GM18909 (cell line): ENCODE data around the gene NUMBL.
"Not testable (repeated sequence)": the region's sequence is repeated elsewhere in the genome, so short reads cannot be mapped to it uniquely, and the experiment has no call there.

ENCODE experiments used
- ATAC-seq: cut with Tn5 transposase; IDR thresholded peaks from one replicate; pipeline ENCODE4 v1.9.1; 2021; ENCODE audit warnings: mild to moderate bottlenecking; ENCODE audit not compliant: unreplicated experiment, poor library complexity

NUMBL gene

DNA sequence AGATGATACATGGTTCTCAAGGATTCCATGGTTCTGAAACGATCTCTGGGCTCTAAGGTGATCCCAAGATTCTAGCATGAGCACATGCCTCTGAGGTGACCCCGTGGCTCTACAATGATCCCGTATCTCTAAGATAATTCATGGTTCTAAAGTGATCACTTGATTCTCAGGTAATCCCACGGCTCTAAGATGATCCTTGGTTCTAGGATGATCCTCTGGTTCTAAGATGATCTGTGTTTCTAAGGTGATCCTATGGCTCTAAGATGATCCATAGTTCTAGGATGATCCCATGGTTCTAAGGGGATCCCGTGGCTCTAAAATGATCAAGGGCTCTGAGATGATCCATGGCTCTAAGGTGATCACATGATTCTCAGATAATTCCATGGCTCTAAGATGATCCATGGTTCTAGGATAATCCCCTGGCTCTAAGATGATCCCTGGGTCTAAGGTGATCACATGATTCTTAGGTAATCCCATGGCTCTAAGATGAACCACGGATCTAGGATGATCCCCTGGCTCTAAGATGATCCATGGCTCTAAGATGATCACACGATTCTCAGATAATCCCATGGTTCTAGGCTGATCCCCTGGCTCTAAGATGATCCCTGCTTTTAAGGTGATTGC is 21.3 kb downstream of the NUMBL start:
- ATAC-seq: no peak

DNA sequence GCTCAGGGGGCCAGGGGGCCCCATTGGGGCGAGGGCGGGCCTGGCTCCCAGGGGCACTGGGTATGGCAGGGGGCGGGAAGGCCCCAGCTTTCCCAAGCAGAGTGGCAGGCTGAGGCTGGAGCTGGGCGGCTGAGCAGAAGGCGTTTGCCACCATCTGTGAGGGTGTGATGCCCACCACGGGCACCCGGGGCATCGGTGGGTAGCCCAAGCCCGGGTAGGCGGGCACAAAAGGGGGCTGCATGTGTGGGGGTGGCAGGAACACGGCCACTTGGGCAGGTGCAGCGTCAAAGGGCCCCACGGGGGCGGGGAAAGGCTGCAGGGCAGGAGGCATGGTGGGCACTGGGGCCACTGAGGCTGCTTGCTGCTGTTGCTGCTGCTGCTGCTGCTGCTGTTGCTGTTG is 22.8 kb downstream of the NUMBL start:
- no peak for ATAC-seq

DNA sequence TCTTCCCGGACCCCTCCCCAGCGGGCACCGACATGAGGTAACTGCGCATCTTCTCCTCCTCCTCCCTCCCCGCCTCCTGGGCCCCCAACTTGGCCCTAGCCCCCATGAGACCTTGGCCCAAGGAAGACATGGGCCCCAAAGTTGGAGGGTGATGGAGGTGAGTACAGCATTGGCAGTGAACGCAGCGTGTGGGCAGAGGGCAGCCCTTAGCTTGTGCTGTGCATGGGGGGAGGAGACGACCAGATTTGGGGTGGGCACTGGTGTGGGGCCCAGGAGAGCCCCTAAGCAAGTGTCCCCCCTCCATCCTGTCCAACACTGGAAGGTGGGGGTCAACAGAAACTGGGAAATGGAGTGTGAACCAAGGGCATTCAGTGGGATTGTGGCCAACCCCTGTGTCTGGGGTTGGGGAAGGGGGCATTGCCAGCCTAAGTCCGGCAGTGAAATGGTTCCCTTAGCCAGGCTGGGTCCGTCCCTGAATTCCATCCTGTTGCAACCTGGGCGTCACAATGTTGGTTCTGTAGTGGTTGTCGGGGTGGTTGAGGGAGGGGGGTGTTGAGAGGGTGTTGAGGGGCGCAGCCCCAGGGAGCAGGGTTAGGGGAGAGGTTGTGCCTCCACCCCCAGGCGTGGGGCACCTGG is 23.5 kb downstream of the NUMBL start:
- no peak for ATAC-seq

DNA sequence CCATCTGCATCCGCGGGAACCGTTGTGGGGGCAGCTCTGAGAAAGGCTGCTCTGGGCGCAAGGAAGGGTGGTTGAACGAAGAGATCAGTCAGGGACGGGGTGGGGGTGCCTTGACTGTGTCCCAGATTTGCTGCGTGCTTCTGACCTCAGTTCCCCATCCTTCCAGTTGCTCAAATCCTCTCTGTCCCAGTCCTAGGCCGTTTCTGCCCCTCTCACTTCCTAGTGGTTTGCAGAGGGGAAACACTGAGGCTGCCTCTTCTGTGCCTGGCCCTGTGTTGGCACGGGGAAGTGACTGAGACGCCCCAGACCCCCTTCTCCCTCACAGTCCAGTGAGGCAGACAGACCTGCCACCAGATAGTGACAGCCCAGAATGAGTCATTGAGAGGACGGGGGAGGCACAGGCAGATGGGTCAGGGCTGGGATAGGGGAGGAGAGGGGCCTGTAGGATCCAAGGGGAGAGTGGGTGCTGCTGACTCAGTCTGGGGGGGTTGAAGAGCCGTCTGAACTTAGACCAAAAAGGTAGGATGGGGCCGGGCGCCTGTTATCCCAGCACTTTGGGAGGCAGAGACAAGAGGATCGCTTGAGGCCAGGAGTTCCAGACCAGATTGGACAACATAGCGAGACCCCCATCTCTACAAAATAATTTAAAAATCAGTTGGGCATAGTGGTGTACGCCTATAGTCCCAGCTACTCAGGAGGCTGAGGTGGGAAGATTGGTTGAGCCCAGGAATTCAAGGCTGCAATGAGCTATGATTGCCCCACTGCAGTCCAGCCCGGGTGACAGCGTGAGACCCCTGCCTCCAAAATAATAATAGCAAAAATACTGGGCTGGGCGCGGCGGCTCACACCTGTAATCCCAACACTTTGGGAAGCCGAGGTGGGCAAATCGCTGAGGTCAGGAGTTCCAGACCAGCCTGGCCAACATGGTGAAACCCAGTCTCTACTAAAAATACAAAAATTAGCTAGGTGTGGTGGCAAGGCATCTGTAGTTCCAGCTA is 26.5 kb downstream of the NUMBL start:
- no peak for ATAC-seq

DNA sequence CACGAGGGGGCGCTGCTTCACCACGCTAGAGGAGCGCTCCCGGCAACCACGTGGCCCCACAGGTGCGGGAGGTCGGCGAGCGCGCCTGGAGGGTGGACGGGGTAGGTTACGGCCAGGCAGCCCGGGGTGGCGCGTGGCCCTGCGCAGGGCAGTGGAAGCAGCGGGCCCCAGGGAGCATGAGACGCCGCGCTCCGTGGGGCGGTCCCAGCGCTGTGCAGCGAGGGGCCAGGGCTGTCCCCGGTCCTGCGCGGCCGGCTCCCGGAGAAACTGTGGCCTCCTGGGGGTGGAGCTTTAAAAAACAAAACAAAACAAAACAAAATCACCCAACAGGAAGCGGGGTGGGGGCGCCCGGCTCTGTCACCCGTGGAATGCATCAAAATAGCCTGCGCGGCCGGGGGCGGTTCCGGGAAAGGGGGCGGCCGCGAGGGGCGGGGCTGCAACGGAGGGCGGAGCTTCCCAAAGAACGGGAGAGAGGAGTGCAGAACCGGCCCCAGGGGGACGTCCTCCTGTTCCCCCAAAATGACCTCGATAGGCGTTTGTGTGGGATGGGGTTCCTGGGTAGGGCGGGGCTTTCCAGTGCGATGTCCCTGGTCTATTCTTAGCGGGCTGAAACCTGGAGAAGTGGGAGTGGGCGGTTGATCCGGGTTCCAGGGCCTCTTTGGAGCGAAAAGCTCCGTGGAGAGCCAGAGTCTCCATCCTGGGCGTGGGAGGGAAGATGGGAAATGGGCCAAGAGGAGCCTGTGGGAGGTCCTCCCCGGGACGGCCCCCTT is 27.3 kb downstream of the NUMBL start:
- peak; percentile 85 for ATAC-seq

DNA sequence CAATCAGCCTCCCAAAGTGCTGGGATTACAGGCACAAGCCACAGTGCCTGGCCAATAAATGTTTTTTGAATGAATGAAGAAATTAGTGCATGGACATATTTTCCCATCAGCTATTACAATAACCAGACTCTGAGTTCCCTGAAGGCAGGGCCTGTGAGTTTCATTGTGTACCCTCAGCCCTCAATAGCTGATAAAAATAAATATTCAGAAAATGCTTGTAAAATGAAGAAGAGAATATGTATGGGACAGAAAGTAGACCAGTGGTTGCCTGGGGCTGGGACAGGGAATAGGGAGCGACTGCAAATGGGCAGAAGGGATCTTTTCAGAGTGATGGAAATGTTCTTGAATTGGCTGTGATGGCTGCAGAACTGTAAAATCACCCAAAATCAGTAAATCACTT is 28.8 kb downstream of the NUMBL start:
- no peak for ATAC-seq

DNA sequence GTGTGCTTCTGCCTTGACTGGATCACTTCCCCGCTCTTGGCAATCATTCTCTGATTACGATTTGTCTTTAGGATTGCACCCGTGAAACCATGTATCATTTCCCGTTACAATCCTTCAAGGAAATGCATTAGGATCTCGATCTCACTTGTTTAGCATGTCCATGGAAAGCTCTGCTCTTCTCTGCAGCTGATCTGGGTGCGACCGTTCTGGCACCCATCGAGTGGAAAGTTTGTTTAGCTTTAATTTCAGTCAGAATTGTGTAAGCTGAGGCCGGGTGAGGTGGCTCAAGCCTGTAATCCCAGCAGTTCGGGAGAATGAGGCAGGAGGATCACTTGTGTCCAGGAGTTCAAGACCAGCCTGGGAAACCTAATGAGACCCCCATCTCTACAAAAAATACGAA is 30.9 kb downstream of the NUMBL start:
- ATAC-seq: no peak

DNA sequence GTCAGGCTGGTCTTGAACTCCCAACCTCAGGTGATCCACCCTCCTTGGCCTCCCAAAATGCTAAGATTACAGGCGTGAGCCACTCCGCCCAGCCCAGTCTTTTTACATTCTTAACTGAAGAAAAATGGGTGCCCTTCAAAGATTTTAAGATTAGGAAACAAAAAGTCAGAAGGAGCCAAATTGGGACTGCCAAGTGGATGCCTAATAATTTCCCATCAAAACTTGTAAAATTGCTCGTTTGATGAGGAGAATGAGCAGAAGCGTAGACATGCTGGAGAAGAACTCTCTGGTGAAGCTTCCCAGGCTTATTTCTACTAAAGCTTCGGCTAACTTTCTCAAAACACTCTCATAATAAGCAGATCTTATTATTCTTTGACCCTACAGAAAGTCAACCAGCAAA is 31.3 kb downstream of the NUMBL start:
- ATAC-seq: no peak

DNA sequence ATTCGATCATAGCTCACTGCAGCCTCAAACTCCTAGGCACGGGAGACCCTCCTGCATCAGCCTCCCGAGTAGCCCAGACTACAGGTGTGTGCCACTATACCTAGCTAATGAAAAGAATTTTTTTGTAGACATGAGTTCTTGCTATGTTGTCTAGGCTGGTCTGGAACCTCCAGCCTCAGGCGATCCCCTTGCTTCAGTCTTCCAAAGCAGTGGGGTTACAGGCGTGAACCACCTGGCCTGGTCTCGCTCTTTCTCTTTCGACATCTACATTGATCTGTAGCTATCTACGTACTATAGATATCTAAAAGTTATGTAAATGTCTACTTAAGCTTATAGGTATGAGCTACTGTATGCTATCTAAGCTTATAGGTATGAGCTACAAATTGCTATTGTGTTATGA is 32.4 kb downstream of the NUMBL start:
- ATAC-seq: no peak

DNA sequence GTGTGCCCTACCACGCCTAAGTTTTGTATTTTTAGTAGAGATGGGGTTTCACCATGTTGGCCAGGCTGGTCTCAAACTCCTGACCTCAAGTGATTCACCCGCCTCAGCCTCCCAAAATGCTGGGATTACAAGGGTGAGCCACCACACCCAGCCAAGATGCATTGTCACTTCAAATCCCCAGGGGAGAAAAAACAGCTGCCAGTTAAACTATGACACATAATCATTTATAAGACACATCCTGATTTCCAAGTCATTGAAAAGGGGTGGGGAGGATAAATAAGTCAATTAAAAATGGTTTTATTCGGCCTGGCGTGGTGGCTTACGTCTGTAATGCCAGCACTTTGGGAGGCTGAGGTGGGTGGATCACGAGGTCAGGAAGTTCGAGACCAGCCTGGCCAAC is 34.8 kb downstream of the NUMBL start:
- ATAC-seq: not testable (repeated sequence)

DNA sequence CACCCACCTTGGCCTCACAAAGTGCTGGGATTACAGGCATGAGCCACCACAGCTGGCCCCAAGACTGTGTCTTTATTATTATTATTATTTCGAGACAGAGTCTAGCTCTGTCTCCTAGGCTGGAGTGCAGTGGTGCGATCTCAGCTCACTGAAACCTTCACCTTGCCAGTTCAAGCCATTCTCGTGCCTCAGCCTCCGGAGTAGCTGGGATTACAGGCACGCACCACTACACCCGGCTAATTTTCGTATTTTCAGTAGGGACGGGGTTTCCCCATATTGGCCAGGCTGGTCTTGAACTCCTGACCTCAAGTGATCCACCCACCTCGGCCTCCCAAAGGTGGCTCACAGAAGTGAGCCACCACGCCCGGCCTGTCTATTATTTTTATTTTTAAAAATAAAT is 38.1 kb downstream of the NUMBL start:
- ATAC-seq: not testable (repeated sequence)

DNA sequence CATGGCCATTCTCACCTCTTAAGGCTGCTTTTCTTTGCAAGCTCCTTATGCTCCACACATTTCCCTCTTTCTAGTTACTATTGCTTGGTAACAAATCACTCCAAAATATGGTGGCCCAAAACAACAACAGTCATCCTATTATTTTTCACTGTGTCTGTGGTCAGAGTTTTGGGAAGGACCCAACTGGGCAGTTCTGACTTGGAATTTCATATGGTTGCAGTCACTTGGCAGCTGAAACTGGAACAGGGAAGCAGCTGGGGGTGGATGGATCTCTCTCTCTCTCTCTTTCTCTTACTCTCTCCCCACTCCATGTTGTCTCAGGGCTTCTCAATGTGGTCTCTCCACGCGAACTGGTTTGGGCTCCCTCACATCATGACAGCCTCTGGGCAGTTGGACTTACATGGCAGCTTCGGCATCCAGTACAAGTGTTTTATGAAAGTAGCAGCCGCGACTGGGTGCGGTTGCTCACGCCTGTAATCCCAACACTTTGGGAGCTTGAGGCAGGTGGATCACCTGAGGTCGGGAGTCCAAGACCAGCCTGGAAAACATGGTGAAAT is 39.6 kb downstream of the NUMBL start:
- ATAC-seq: no peak

DNA sequence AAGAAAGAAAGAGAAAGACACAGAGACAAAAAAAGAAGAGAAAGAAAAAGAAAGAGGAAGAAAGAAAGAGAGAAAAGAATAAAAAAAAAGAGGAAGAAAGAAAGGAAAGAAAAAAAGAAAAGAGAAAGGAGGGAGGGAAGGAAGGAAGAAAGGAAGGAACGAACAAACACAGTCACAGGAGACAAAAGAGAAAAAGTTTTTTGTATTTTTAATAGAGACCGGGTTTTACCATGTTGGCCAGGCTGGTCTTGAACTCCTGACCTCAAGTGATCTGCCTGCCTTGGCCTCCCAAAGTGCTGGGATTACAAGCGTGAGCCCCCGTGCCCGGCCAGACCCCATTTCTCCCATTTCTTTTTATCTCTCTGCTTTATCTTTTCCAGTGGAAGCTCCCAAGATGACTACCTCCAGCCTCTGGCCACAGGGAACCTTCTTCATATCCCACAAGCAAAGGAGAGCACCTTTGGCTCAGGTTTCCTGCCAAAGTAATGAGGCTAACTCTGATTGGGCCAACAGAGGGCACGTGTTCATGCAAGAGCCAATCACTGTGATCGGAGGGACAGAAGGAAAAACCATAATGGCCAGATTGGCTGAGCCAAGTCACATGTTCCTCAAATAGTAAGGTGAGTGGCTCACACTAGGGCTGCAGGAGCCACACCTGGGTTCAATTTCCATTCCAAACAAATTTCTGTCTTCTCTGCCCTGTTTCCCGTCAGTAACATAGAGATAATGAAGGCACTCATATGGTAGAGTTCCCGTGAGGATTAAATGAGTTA is 40.4 kb downstream of the NUMBL start:
- ATAC-seq: not testable (repeated sequence)

DNA sequence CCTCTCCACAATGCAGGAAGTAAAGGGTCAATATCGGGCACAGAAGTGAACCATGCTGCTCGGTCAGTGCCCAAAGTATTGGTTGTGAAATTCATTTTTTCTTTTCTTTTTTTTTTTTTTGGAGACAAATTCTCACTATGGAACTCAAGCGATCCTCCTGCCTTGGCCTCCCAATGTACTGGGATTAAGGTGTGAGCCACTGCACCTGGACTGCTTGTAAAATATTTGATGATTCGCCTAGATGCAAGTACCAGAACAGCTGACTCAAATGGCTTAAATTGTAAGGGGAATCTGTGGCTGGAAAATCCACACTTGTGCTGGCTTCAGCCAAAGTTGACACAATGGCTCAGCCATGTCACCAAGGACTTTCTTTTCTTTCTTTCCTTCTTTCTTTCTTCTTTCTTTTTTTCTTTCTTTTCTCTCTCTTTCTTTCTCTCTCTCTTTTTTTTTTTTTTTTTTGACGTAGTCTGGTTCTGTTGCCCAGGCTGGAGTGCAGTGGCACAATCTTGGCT is 43.7 kb downstream of the NUMBL start:
- no peak for ATAC-seq

DNA sequence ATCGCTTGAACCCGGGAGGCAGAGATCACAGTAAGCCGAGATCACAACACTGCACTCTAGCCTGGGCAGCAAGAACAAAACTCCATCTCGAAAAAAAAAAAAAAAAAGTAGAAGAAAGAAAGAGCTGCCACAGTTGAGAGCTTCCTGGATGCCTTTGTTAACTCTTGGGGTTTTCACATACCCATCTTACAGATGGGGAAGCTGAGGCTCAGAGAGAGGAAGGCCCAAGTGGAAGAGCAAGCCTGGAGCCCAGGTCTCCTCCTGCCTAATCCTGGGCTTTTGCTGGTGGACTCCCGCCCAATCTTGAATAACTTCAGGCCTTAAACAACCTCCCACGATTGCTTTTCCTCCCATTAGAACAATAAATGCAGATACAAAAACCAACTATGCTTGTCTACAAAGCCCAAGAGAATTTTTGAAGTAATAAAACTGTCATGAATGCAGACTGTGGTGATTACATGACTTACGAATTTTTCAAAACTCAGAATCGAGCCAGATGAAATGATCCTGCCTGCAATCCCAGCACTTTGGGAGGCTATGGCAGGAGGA is 47.6 kb downstream of the NUMBL start:
- no peak for ATAC-seq

DNA sequence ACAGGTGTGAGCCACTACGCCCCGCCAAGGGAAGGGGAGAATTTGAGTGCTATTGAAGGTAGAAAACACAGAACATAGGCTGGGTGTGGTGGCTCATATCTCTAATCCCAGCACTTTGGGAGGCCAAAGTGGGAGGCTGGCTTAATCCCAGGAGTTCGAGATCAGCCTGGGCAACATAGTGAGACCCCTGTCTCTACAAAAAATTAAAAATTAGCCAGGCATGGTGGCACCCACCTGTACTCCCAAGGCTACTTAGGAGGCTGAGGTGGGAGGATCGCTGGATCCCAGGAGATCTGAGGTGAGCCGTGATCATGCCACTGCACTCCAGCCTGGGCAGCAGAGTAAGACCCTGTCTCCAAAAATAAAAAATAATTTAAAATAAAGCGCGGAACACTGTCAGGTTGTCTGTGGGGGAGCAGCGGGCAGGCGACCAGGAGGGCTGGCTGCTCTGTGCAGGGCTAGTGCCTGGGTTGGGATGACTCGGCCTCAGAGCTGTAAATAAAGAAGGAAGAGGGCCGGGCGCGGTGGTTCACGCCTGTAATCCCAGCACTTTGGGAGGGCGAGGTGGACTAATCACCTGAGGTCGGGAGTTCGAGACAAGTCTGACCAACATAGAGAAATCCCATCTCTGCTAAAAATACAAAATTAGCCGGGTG is 48.3 kb downstream of the NUMBL start:
- ATAC-seq: no peak

DNA sequence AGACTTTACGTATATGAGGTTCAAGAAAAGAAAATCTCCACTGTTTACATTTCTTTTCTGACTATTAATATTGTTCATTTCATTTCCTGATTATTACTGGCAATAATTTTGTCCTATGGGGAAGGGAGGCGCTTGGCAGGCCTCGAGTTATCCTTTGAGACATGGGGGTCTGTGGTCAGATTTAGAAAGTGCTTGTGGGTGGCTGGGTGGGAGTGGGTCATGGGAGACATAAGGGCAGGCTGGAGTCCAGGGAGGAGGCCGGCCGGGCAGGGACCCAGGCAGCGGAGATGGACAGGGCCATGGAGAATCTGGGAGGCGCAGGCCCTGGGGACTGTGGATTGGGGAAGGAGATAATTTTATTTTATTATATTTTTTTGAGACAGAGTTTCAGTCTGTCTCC is 49.2 kb downstream of the NUMBL start:
- no peak for ATAC-seq

DNA sequence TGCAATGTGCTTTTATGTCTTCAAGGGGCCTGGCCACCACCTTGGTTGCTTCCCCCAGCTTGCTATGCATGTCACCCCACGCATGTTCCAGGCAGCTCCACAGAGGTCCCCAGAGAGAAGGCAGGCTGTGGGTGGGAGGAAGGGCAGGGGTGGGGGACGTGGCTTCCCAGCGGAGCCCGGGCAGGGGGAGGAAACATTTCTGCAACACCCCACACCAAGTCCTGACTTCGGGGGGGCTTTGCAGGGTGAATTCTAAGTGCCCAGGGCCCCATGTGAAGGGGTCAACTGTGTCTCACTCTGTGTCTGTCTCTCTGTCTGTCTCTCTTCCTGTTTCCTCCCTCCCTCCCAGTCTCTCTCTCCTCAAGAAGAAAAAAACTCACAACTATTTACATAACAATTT is 49.7 kb downstream of the NUMBL start:
- no peak for ATAC-seq

DNA sequence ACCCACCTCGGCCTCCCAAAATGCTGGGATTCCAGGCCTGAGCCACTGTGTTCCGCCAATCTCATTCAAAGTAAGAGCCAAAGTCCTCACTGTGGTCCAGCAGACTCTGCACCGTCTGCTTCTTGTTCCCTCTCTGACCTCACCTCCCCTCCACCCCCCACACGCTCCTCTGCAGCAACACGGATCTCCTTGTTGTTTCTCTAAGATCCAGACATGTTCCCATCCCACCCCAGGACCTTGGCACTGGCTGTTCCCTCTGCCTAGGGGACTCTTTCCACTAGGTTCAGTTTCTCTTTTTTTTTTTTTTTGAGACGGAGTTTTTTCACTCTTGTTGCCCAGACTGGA is 50.8 kb downstream of the NUMBL start:
- no peak for ATAC-seq
